Neural crest cell (in vitro differentiated cells): ENCODE measurements around the gene CGA. TPM values are rescaled to one million over a fixed set of nuclear protein-coding genes. Genes with fewer than 3 reads are reported as not detected.

Experiments
- DNase-seq: peaks from one replicate; pipeline ENCODE4 v3.0.0; 2021; ENCODE audit warnings: low read depth, mixed read lengths, low spot score
- H3K27ac Mint-ChIP-seq: one replicate; pipeline ENCODE4 v1.8.0; 2021; ENCODE audit warnings: mild to moderate bottlenecking, mixed read lengths; ENCODE audit not compliant: unreplicated experiment
- H3K27me3 Mint-ChIP-seq: 2 replicates; pipeline ENCODE4 v1.8.0; 2021; ENCODE audit warnings: low read depth, mild to moderate bottlenecking, mixed read lengths
- H3K36me3 Mint-ChIP-seq: 2 replicates; pipeline ENCODE4 v1.8.0; 2021; ENCODE audit warnings: low read depth, mild to moderate bottlenecking, mixed read lengths
- H3K4me1 Mint-ChIP-seq: 2 replicates; pipeline ENCODE4 v1.8.0; 2021; ENCODE audit warnings: mixed read lengths
- H3K4me3 Mint-ChIP-seq: one replicate; pipeline ENCODE4 v1.8.0; 2021; ENCODE audit warnings: mild to moderate bottlenecking, mixed read lengths
- H3K9me3 Mint-ChIP-seq: 2 replicates; pipeline ENCODE4 v1.8.0; 2021; ENCODE audit warnings: mixed read lengths
- total RNA-seq: library from RNA; stranded (reverse); gene quantifications from 2 replicates; pipeline ENCODE4 v1.2.1, GENCODE V29; 2021
- TF ChIP-seq, protein P1 (sequence below): fragments of 200-600 bp; sonication (generic); conservative IDR thresholded peaks from 2 replicates; pipeline ENCODE4 v1.5.0; 2021; ENCODE audit warnings: antibody characterized with exemption, mild to moderate bottlenecking

CGA gene
- total RNA-seq, 1 donor from 2014 or later, result not detected

DNA sequence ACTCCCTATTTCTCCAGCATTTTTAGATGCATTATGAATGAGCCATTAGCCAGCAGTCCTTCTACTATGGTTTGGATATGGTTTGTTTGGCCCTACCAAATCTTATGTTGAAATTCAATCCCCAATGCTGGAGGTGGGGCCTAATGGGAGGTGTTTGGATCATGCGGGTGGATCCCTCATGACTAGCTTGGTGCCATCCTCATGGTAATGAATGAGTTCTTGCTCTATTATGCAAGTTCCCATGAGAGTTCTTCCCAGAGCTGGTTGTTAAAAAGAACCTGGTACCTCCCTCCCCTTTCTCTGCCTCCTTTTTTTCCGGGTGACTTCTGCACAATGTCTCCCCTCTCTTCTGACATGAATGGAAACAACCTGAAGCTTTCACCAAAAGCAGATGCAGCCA lies 6.2 kb upstream of the CGA start:
- TF ChIP-seq, protein P1, sequence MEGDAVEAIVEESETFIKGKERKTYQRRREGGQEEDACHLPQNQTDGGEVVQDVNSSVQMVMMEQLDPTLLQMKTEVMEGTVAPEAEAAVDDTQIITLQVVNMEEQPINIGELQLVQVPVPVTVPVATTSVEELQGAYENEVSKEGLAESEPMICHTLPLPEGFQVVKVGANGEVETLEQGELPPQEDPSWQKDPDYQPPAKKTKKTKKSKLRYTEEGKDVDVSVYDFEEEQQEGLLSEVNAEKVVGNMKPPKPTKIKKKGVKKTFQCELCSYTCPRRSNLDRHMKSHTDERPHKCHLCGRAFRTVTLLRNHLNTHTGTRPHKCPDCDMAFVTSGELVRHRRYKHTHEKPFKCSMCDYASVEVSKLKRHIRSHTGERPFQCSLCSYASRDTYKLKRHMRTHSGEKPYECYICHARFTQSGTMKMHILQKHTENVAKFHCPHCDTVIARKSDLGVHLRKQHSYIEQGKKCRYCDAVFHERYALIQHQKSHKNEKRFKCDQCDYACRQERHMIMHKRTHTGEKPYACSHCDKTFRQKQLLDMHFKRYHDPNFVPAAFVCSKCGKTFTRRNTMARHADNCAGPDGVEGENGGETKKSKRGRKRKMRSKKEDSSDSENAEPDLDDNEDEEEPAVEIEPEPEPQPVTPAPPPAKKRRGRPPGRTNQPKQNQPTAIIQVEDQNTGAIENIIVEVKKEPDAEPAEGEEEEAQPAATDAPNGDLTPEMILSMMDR, result no peak
- Mint-ChIP-seq H3K27me3 (no peaks in the 10 kb centered on the region), H3K27ac (no peak overlapping the region), H3K9me3 (no peaks in the 10 kb centered on the region), H3K4me3 (no peak overlapping the region), H3K36me3 (no peaks in the 10 kb centered on the region), H3K4me1 (peaks cover 9% of the 10 kb centered on the region)
- no peak for DNase-seq

DNA sequence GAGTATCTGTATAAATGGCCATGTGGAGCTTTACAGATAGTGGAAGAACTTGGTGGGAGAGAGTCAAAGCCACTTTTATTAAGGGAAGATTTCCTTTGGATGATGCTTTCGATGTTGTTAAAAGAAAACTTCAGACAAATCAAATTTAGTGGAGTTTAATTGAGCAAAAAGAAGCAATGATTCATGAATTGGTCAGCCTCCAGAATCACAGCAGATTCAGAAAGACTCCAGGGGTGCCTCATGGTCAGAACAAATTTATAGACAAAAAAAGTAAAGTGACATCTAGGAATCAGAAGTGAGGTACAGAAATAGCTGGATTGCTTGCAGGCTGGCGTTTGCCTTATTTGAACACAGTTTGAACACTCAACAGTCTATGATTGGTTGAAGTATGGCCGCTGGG lies 5.3 kb upstream of the CGA start:
- DNase-seq, result no peak
- Mint-ChIP-seq H3K27ac (no peak overlapping the region), H3K27me3 (no peaks in the 10 kb centered on the region), H3K36me3 (no peaks in the 10 kb centered on the region), H3K4me3 (no peak overlapping the region), H3K4me1 (peaks cover 9% of the 10 kb centered on the region), H3K9me3 (no peaks in the 10 kb centered on the region)
- TF ChIP-seq, protein P1, result no peak

DNA sequence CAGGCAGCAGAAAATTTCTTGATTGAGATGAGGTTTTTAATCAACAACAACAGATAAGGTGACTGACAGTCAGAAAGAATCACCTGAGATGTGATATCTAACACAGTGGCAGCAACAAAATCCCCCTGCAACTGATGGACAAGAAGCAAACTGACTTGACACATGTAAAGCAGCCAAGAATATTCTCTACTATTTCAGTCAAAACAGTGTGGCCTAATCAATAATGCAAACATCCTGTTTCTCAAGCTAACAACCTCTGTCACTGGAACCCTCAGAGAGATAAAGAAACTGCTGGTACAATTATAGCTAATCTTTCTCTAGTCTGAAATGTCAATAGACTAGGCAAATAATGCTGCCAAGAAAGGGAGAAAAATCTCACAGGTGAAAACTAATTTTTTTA lies 4.6 kb upstream of the CGA start:
- H3K27me3 Mint-ChIP-seq, result peaks cover 6% of the 10 kb centered on the region
- H3K36me3 Mint-ChIP-seq, result no peaks in the 10 kb centered on the region
- DNase-seq, result no peak
- H3K9me3 Mint-ChIP-seq, result no peaks in the 10 kb centered on the region
- H3K4me3 Mint-ChIP-seq, result no peak overlapping the region
- TF ChIP-seq, protein P1, result no peak
- no peak overlapping the region for H3K27ac Mint-ChIP-seq
- H3K4me1 Mint-ChIP-seq, result peaks cover 9% of the 10 kb centered on the region

DNA sequence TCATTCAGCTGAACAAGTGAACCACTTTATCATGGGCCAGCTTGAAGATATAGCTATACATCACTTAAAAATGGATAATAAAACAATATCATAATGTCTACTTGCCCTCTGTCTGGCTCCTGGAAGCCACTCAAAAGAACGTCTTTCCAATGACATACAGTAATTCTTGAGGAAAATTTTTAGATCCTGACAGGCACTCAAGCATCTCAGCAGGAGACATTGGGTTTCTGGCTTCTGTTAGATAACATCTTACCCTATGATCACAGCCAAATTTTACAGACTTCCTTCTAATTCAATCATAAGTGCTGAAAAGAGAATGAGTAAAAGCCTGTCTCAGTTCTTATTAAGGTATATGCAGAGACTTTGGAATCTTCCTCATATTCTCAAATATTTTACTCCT lies 330 bp downstream of the CGA start:
- TF ChIP-seq, protein P1, result no peak
- H3K4me3 Mint-ChIP-seq, result no peak overlapping the region
- no peaks in the 10 kb centered on the region for H3K9me3 Mint-ChIP-seq
- H3K27ac Mint-ChIP-seq, result no peak overlapping the region
- no peaks in the 10 kb centered on the region for H3K36me3 Mint-ChIP-seq
- H3K4me1 Mint-ChIP-seq, result no peaks in the 10 kb centered on the region
- DNase-seq, result no peak
- peaks cover 11% of the 10 kb centered on the region for H3K27me3 Mint-ChIP-seq

DNA sequence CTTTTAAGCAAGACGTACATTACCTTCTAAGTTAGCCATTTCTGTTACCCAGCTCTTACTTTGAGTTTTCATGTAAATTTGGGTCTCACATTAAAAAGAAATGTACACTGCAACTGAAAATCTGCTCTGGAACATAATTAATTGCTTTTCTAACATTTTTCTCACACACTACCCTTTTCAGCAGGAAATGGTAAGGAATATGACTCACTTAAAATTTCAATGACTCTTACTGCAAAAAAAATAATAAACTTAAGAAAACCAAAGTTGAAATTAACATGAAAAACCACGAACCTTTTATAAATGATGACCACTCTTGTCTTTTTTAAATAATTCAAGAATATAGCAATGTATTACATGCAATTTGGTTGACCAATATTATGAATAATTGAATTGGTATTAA lies 1.3 kb downstream of the CGA start:
- H3K4me1 Mint-ChIP-seq, result no peaks in the 10 kb centered on the region
- DNase-seq, result no peak
- peaks cover 11% of the 10 kb centered on the region for H3K27me3 Mint-ChIP-seq
- TF ChIP-seq, protein P1, result no peak
- no peak overlapping the region for H3K27ac Mint-ChIP-seq
- H3K9me3 Mint-ChIP-seq, result no peaks in the 10 kb centered on the region
- no peaks in the 10 kb centered on the region for H3K36me3 Mint-ChIP-seq
- H3K4me3 Mint-ChIP-seq, result no peak overlapping the region

DNA sequence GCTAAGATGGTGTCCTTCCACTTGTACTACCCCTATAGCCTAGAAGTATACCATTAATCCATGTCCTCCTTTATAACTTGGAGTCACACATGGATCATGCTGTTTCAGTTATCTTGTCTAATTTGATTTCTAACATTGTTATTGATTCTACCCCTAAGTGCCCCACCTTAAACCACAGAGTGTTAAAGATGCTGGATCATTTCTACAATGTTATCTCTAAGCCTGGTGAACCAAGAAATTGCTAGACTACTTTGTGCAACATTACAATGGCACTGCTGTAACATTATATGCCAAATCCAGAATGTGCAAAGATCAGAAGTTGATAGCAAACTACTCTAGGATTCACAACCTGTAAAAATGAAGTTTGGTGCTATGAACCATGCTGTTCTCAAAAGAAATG lies 1.7 kb downstream of the CGA start:
- Mint-ChIP-seq H3K36me3 (no peaks in the 10 kb centered on the region), H3K4me1 (no peaks in the 10 kb centered on the region), H3K27ac (no peak overlapping the region), H3K27me3 (peaks cover 11% of the 10 kb centered on the region), H3K9me3 (no peaks in the 10 kb centered on the region), H3K4me3 (no peak overlapping the region)
- no peak for DNase-seq
- TF ChIP-seq, protein P1, result no peak
